ENCODE data around the gene RBBP5.
A peak's percentile ranks its signal among the peaks of the same experiment; 100 is the strongest.

Gene RBBP5

GRCh38 chr1:205072881-205073280, 48.9 kb downstream of the RBBP5 start:
- no peak for DNase-seq

- DNase-seq: no peak
These were observed 49.5 kb downstream of the RBBP5 start for GRCh38 chr1:205072286-205072685.

- DNase-seq: no peak
These were observed 50.0 kb downstream of the RBBP5 start for GRCh38 chr1:205071801-205072200.

- DNase-seq: no peak
These were observed 50.8 kb downstream of the RBBP5 start for GRCh38 chr1:205071028-205071409.

GRCh38 chr1:205069371-205070125, 52.2 kb downstream of the RBBP5 start:
- DNase-seq: no peak

- DNase-seq: no peak
These were observed 53.2 kb downstream of the RBBP5 start for GRCh38 chr1:205068457-205069040.

GRCh38 chr1:205068001-205068400, 53.8 kb downstream of the RBBP5 start:
- no peak for DNase-seq

GRCh38 chr1:205067031-205067430, 54.7 kb downstream of the RBBP5 start:
- no peak for DNase-seq

GRCh38 chr1:205066141-205066818, 55.5 kb downstream of the RBBP5 start:
- no peak for DNase-seq

GRCh38 chr1:205065666-205066065, 56.1 kb downstream of the RBBP5 start:
- DNase-seq: no peak

- no peak for DNase-seq
These were observed 56.9 kb downstream of the RBBP5 start for GRCh38 chr1:205064741-205065316.

GRCh38 chr1:205064301-205064700, 57.5 kb downstream of the RBBP5 start:
- no peak for DNase-seq

- no peak for DNase-seq
These were observed 58.9 kb downstream of the RBBP5 start for GRCh38 chr1:205062895-205063294.

- DNase-seq: no peak
These were observed 59.5 kb downstream of the RBBP5 start for GRCh38 chr1:205062319-205062718.

- peak; percentile 73 for DNase-seq
These were observed 60.1 kb downstream of the RBBP5 start for GRCh38 chr1:205061665-205062069.

GRCh38 chr1:205061227-205061626, 60.6 kb downstream of the RBBP5 start:
- no peak for DNase-seq

GRCh38 chr1:205060746-205061145, 61.0 kb downstream of the RBBP5 start:
- no peak for DNase-seq

- DNase-seq: no peak
These were observed 62.1 kb downstream of the RBBP5 start for GRCh38 chr1:205059660-205060059.

- DNase-seq: no peak
These were observed 62.9 kb downstream of the RBBP5 start for GRCh38 chr1:205058853-205059252.

GRCh38 chr1:205057808-205058575, 63.8 kb downstream of the RBBP5 start:
- DNase-seq: no peak

GRCh38 chr1:205056956-205057568, 64.7 kb downstream of the RBBP5 start:
- no peak for DNase-seq

GRCh38 chr1:205056188-205056611, 65.6 kb downstream of the RBBP5 start:
- DNase-seq: no peak

- no peak for DNase-seq
These were observed 67.8 kb downstream of the RBBP5 start for GRCh38 chr1:205054013-205054412.

All from 8988T (cell line).